ENCODE results near the gene SLC1A1.

Gene SLC1A1

GRCh38 chr9:4614627-4615026 is 124.4 kb downstream of the SLC1A1 start:
- DNase-seq (ENCODE audit: low read depth in 2 of 3, low spot score in 1 of 3), result no peak

DNA sequence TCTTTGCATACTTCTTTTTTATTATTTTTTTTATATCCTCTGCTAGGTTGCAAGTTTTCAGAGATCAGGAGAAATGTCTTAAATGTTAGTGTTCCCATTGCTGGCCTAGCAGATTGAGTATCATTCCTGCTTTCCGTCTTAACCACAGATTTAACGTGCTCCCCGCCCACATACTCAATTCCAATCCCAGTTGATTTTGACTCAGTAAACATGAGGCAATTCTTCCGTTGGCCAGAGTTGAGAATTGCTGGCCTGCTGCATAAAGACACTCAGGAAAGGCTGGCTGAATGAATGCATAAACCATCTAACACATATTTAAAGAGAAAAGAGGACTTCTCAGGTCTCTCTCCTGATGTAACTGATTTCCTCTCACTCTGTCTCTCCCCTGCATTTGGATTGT is 125.0 kb downstream of the SLC1A1 start:
- DNase-seq (ENCODE audit: low read depth in 2 of 3, low spot score in 1 of 3), result no peak

GRCh38 chr9:4615778-4616177 is 125.5 kb downstream of the SLC1A1 start:
- no peak for DNase-seq (ENCODE audit: low read depth in 2 of 3, low spot score in 1 of 3)

GRCh38 chr9:4617752-4618151 is 127.5 kb downstream of the SLC1A1 start:
- no peak for DNase-seq (ENCODE audit: low read depth in 2 of 3, low spot score in 1 of 3)

DNA sequence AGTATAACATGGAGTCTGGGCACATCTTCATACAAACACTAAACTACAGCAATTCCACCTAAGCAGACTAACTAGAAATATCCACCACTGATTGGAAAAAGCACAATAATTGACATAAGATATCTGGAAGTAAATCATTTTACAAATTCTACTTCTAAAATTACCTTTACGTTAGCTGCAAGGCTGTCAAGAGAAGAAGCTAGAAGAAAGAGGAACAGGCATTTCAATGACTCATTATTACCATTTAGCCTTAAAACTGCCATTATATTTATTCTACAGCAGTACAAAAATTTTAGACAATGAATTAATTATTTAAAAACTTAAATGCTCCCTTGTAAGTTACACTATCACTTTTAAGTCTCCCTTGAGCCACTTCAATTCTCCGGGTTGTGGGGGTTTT is 128.4 kb downstream of the SLC1A1 start:
- DNase-seq (ENCODE audit: low read depth in 2 of 3, low spot score in 1 of 3), result no peak

DNA sequence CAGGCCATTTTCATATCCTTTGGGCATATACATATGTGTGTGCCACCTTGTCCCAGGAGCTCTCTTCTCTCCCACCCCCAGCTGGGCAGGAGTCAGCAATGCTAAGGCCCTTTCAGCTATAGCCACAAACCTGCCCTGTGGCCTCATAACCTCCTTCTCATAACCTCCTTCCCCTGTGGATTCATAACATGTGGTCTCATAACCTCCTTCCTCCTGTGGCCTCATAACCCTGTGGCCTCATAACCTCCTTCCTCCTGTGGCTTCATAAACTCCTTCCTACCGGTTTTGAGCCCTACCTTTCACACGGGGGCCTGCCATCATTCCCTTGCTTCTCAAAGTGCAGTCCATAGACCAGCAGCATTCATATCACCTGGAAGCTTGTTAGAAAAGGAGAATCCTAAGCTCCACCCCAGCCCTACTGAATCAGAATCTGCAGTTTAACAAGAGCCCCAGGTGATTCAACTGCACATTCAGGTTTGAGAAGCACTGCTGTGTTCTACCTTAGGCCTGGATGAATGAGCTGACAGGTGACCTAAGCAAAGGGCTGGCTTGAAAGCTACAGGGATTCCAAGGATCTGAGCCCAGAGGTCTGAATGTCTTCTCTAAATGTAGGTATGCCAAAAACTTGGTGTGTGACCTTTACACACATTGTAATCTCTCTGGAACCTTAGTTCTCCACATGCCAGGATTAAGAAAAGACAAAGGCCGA is 129.9 kb downstream of the SLC1A1 start:
- no peak for DNase-seq (ENCODE audit: low read depth in 2 of 3, low spot score in 1 of 3)

- DNase-seq (ENCODE audit: low read depth in 2 of 3, low spot score in 1 of 3), result no peak
Measured at GRCh38 chr9:4620881-4621555, 130.8 kb downstream of the SLC1A1 start.

GRCh38 chr9:4622016-4622415 is 131.7 kb downstream of the SLC1A1 start:
- DNase-seq (ENCODE audit: low read depth in 2 of 3, low spot score in 1 of 3), result no peak

DNA sequence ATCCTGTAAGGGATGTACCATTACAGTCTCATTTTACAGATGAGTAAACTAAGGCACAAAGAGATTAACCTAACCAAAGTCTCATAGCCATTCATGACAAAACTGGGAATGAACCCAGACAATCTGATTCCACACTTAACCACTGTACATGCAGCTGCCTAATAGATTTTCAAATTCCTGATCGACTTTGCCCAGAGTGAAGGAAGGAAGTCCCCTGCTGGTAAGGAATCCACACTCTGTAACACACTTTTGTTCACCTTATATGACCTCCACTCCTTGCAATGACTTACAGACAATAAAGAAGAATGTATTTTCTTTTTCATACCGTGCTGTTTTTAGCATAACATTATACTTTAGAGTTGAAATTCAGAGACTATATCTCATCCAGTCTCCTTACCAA is 140.6 kb downstream of the SLC1A1 start:
- no peak for DNase-seq (ENCODE audit: low read depth in 2 of 3, low spot score in 1 of 3)

Data from stimulated activated CD4-positive, alpha-beta T cell treated with anti-CD3 and anti-CD28 coated beads, Interleukin-12 subunit alpha, Interleukin-12 subunit beta, amount 100 ng/mL, for 48 hours (primary cell).